IPS DF 6.9 (cell line): ENCODE measurements around the gene TSPAN9.

ENCODE experiments used
- DNase-seq: peaks from one replicate; pipeline ENCODE4 v3.0.0-alpha.2; 2013; ENCODE audit warnings: low read depth, low spot score
- H3K27ac ChIP-seq: one replicate; pipeline ENCODE4 v1.5.1; 2013; ENCODE audit warnings: low read length, control low read depth
- H3K27me3 ChIP-seq: 2 replicates; pipeline ENCODE4 v1.6.1; 2013; ENCODE audit warnings: mild to moderate bottlenecking, low read length; ENCODE audit not compliant: control insufficient read depth, insufficient read depth
- H3K36me3 ChIP-seq: 2 replicates; pipeline ENCODE4 v1.6.1; 2013; ENCODE audit warnings: low read length; ENCODE audit not compliant: control insufficient read depth, insufficient read depth
- H3K4me1 ChIP-seq: 2 replicates; pipeline ENCODE4 v1.6.1; 2013; ENCODE audit warnings: low read length; ENCODE audit not compliant: control insufficient read depth, insufficient read depth
- H3K4me3 ChIP-seq: 2 replicates; pipeline ENCODE4 v1.5.1; 2013; ENCODE audit warnings: mild to moderate bottlenecking, low read length
- H3K9me3 ChIP-seq: 2 replicates; pipeline ENCODE4 v1.6.1; 2013; ENCODE audit warnings: low read length, inconsistent platforms; ENCODE audit not compliant: control insufficient read depth, insufficient read depth
- WGBS: extraction: QIAGEN DNeasy Blood & Tissue Kit; methylation state at CpG from one replicate; pipeline ENCODE4 v1.1.7; 2013; ENCODE audit warnings: mixed read lengths, missing lambda C conversion rate; ENCODE audit not compliant: insufficient read length, insufficient coverage; 5-methylcytosine and 5-hydroxymethylcytosine counted together

Gene TSPAN9

DNA sequence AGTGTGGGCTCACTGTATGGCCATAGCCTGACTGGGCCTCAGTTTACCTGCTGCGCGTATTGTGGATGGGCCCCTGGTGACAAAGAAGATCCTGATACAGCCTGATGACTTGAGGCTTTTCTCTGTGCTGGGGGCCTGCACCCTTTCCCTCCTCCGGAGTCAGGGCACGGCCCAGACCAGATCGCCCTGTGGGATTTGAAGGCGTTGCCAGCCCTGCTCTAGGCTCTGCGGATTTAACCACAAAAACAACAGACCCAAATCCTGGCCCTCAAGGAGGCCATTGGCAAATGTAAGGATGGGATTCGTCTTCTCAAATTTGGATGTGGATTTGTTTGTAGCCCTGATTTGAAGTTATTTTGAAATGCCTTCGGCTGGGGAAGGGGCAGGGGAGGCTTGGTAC is 195.8 kb downstream of the TSPAN9 start:
- no peaks in the 10 kb centered on the region for H3K36me3 ChIP-seq
- H3K9me3 ChIP-seq, result no peaks in the 10 kb centered on the region
- H3K27me3 ChIP-seq, result no peaks in the 10 kb centered on the region
- no CpG with 5 or more reads among the region's 9 CpGs for whole genome bisulfite sequencing
- peaks cover 4% of the 10 kb centered on the region for H3K4me1 ChIP-seq
- no peak overlapping the region for H3K27ac ChIP-seq
- no peak for DNase-seq
- H3K4me3 ChIP-seq, result no peak overlapping the region

DNA sequence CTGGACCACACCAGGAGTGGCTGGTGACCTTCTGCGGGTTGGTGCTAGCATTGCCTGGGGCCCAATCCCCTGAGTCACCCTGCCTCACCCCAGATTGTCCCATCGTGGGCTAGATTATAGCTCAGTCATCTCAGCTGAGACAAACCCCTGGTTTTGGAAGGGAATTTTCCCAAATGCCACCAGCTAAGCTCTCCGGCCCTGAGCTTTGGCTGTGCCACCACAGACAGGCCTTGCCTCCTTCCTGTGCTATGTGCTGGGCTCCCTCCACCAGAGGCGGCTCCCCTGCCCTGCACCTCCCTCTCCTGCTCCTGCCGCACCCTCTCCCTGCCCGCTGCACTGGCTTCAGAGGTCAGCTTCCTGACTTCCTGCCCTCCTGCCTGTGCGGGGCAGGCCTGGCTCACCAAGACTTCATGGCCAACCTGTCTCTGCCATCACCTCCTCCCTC is 196.3 kb downstream of the TSPAN9 start:
- Histone ChIP-seq H3K36me3 (no peaks in the 10 kb centered on the region), H3K9me3 (no peaks in the 10 kb centered on the region), H3K4me1 (peaks cover 5% of the 10 kb centered on the region), H3K27ac (no peak overlapping the region), H3K4me3 (no peak overlapping the region), H3K27me3 (no peaks in the 10 kb centered on the region)
- DNase-seq, result no peak
- no CpG with 5 or more reads among the region's 7 CpGs for WGBS

DNA sequence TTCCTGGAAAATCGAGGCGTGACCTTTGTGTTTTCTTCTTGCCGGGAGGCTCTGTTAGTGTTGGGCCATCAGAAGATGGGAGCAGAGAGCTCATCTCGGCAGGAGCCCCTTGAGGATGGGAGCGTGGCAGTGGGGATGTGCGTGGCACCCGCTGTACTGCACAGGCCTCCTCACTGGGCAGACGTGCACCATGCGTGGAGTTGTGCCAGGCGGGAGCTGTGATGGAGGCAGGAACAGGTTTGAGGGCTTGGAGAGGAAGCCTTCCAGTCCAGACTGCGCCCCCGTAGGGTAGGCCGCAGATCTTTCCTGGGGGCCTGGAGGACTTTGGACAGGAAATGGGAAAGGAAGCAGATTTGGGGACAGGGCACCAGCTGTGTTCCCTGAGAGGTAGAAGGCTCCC is 197.5 kb downstream of the TSPAN9 start:
- DNase-seq, result no peak
- H3K27ac ChIP-seq, result no peak overlapping the region
- no peaks in the 10 kb centered on the region for H3K36me3 ChIP-seq
- no peaks in the 10 kb centered on the region for H3K27me3 ChIP-seq
- H3K4me1 ChIP-seq, result peaks cover 5% of the 10 kb centered on the region
- WGBS, result no CpG with 5 or more reads among the region's 13 CpGs
- no peak overlapping the region for H3K4me3 ChIP-seq
- no peaks in the 10 kb centered on the region for H3K9me3 ChIP-seq

DNA sequence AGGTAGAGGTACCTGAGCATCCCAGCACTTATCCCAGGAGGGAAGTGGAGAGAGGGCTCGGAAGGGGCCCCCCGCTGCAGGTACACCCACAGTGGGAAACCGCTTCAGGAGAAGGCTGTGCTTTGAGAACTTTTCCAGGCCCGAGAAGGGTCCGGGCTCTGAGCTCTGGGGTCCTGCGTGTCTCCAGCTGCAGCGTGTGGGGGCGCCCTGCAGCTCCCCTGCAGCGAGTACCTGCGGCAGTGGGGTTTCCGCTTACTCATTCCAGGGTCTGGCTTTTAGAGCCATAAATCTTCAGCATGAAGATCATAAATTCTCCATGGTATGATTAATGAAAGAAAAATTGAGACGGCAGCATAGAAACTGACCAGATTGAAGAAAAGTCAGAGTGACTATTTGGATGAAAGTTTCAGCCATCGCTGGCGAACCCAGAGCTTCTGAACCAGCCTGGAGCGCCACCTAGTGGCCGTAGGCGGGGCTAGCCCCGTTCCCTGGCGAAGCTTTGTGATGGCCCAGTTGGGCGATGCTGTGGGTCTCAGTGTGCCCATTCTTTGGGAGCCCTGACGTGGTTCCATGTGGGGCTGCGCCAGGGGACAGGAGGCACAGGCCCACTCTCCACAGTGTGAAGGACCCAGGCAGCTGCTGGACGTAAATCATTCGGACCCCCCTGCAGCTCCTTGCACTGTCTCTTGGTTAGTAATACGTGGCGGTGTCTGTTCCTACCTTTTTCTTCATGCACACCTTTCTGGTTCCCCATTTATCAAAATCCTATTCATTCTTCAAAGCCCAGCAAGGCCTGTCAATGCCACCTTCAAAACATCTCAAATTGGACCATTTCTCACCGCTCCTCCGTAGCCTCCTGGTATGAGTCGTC is 198.2 kb downstream of the TSPAN9 start:
- Histone ChIP-seq H3K4me3 (no peak overlapping the region), H3K27ac (no peak overlapping the region)

DNA sequence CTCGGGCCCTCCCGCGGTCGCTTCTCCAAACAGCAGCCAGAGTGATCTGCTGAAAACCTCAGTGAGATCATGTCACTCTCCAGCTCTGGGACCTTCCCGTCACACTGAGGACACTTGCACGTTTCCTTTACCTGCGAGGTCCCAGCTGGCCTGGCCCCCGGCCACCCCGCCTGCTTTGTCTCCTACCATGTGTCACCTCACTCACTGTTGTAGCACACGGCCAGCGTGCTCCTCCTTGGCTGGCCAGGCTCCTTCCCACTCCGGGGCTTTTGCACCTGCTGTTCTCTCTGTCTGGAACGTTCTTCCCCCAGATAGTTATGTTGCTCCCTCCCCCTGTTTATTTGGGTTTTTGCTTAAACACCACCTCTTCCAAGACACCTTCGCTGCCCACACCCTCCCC is 199.0 kb downstream of the TSPAN9 start:
- no peaks in the 10 kb centered on the region for H3K9me3 ChIP-seq
- no peaks in the 10 kb centered on the region for H3K36me3 ChIP-seq
- WGBS, result no CpG with 5 or more reads among the region's 14 CpGs
- no peak overlapping the region for H3K27ac ChIP-seq
- H3K27me3 ChIP-seq, result no peaks in the 10 kb centered on the region
- H3K4me3 ChIP-seq, result no peak overlapping the region
- peaks cover 3% of the 10 kb centered on the region for H3K4me1 ChIP-seq
- DNase-seq, result no peak

More for the DNA sequence above, 198.2 kb downstream of the TSPAN9 start:
- DNase-seq, result peak; percentile 50
- no CpG with 5 or more reads among the region's 29 CpGs for WGBS
- Histone ChIP-seq H3K4me1 (peaks cover 5% of the 10 kb centered on the region), H3K36me3 (no peaks in the 10 kb centered on the region), H3K27me3 (no peaks in the 10 kb centered on the region), H3K9me3 (no peaks in the 10 kb centered on the region)

DNA sequence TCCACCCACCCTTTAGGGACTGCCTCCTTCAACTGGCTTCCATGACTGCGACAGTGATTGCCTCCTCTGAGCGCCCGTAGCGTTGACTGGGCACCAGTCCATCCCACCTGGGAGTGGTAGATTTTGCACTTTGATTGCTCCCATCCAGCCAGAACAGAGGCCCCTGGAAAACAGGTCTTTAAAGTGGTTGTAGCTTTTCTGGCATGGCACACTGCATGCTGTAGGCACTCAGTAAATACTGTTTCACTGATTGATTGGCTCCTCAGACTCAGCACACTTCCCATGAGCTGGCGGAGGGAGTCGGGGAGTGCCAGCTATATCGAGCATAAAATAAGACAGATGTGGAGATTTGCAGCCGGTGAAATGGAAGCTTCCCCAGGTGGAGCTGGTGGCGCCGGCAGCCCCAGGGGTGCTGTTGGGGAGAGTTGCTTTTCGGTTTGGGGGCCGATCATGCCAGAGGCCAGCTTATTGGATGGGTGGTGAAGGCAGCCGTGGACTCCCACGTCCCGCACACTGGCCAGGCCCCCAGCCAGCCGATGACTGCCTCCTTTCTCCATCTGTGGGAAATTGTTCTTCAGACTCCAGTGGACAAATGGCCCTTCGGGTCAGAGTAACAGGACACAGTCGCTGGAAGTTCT is 200.2 kb downstream of the TSPAN9 start:
- Histone ChIP-seq H3K4me3 (no peak overlapping the region), H3K4me1 (0 out of 2 replicates have a peak, but pooled peaks cover 2% of the 10 kb centered on the region), H3K36me3 (no peaks in the 10 kb centered on the region), H3K9me3 (no peaks in the 10 kb centered on the region), H3K27me3 (no peaks in the 10 kb centered on the region), H3K27ac (no peak overlapping the region)
- no CpG with 5 or more reads among the region's 18 CpGs for WGBS
- DNase-seq, result no peak

DNA sequence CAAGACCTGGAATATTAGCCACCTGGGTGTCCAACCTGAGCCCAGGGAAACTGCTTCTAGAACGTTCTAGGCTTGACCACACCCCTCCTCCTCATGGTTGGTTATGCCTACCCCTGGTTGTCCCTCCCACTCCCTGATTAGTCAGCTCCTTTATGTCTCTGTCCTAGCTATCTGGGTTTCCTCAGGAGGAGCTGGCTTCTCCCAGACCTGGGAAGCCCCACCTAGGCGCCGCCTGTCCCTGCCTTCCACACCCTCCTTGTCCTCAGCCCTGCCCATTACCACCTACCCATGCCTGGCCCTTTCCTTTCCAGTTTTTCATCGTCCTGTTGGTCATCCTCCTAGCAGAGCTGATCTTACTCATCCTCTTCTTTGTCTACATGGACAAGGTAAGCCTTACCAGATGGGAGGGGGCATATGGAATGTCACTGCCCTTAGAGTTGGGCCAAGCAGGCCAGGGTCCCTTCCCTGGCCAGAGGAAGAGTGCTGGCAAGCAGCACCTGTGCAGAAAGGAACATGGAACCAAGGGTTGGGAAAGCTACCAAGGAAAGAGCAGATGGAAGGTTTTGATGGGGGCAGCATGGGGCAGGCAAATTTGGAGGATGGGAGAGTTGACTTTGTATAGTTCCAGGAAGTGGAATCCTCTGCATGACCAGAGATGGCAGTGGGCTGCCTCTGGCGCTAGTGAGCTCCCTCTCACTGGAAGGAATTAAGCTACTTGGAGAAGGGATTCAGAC is 201.7 kb downstream of the TSPAN9 start:
- no CpG with 5 or more reads among the region's 5 CpGs for WGBS
- Histone ChIP-seq H3K9me3 (no peaks in the 10 kb centered on the region), H3K27me3 (no peaks in the 10 kb centered on the region), H3K27ac (no peak overlapping the region), H3K4me1 (peaks cover 6% of the 10 kb centered on the region), H3K36me3 (no peaks in the 10 kb centered on the region), H3K4me3 (no peak overlapping the region)
- DNase-seq, result no peak

DNA sequence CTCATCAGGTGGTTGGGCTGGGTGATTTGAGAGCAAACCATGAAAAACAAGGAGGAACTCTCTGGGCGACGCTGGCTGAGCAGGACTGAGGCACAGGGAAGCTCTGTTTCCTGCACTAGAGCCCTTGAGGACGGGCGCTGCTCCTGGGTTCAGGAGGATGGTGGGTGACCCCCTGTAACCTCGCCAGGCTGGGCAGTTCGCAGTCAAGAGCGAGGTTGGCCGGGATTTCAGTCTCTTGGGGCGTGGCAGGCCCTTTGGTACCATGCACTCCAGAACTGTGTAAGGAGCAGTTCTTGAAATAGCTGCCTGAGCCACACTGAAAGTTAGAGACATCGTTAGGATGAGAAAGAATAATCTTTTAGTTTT is 202.2 kb downstream of the TSPAN9 start:
- Histone ChIP-seq H3K27me3 (no peaks in the 10 kb centered on the region), H3K9me3 (no peaks in the 10 kb centered on the region), H3K4me3 (no peak overlapping the region), H3K4me1 (peaks cover 6% of the 10 kb centered on the region), H3K27ac (no peak overlapping the region), H3K36me3 (no peaks in the 10 kb centered on the region)
- no CpG with 5 or more reads among the region's 10 CpGs for WGBS
- DNase-seq, result no peak

DNA sequence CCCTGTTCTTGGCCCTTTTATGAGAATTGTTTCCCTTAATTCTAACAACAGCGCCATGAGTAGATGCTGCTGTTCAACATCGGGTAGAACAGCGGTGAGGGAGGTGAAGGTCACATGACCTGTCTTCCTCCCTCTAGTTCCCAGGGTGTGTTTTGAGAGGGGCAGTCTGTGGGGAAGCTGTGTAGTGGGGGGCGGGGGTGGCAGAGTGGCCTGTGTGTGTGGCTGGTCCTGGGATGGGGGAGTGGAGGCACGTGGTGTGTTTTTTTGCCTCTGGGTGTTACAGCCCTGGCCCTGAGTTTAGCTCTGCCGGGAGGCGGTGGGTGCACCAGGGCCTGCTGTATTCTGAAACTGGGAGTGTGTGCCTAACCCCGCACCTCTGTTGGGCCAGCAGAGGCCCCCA is 202.7 kb downstream of the TSPAN9 start:
- WGBS, result no CpG with 5 or more reads among the region's 8 CpGs
- Histone ChIP-seq H3K4me1 (peaks cover 6% of the 10 kb centered on the region), H3K27ac (no peak overlapping the region), H3K36me3 (no peaks in the 10 kb centered on the region), H3K27me3 (no peaks in the 10 kb centered on the region), H3K9me3 (no peaks in the 10 kb centered on the region), H3K4me3 (no peak overlapping the region)
- no peak for DNase-seq

DNA sequence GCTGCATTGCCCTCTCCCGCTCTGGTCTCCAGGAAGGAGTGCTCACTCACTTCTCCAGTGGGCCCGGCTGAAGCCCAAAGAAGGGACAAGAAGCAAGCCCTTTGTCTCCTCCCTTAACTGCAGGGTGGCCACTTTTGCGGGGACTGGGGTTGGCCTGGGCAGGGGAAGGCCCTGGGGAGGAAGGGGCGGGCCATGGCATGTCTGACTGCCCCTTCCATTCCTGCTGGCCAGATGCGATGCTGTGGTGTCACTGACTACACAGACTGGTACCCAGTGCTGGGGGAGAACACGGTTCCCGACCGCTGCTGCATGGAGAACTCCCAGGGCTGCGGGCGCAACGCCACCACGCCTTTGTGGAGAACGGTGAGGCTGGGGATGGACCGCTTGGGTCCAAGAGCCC is 203.8 kb downstream of the TSPAN9 start:
- Histone ChIP-seq H3K4me1 (peaks cover 6% of the 10 kb centered on the region), H3K27me3 (no peaks in the 10 kb centered on the region), H3K4me3 (no peak overlapping the region), H3K27ac (no peak overlapping the region), H3K9me3 (no peaks in the 10 kb centered on the region), H3K36me3 (no peaks in the 10 kb centered on the region)
- WGBS, result no CpG with 5 or more reads among the region's 14 CpGs
- no peak for DNase-seq
